Fibroblast of the aortic adventitia (primary cell): ENCODE measurements around the gene CORO2B. TPM values are rescaled to one million over a fixed set of nuclear protein-coding genes. Genes with fewer than 3 reads are reported as not detected.

Source experiments
- DNase-seq: peaks from one replicate; pipeline ENCODE4 v3.0.0-alpha.2; 2010; ENCODE audit warnings: low read depth
- H3K4me3 ChIP-seq: 2 replicates; pipeline ENCODE4 v1.5.1; 2011; ENCODE audit warnings: low read depth, mild to moderate bottlenecking, control low read depth, low read length, moderate library complexity
- total RNA-seq: library from RNA; depleted of rRNA; stranded (reverse); fragments of >200 nt; gene quantifications from 2 replicates; pipeline ENCODE4 v1.2.3, GENCODE V29; 2012; ENCODE audit warnings: low replicate concordance
- TF ChIP-seq, protein P1 (sequence below): IDR thresholded peaks from 2 replicates; pipeline ENCODE4 v1.5.1; 2011; ENCODE audit warnings: mild to moderate bottlenecking, low read length, control low read depth, inconsistent platforms; ENCODE audit not compliant: insufficient read depth

Gene CORO2B
- total RNA-seq, 1 donor: 23.3 TPM

DNA sequence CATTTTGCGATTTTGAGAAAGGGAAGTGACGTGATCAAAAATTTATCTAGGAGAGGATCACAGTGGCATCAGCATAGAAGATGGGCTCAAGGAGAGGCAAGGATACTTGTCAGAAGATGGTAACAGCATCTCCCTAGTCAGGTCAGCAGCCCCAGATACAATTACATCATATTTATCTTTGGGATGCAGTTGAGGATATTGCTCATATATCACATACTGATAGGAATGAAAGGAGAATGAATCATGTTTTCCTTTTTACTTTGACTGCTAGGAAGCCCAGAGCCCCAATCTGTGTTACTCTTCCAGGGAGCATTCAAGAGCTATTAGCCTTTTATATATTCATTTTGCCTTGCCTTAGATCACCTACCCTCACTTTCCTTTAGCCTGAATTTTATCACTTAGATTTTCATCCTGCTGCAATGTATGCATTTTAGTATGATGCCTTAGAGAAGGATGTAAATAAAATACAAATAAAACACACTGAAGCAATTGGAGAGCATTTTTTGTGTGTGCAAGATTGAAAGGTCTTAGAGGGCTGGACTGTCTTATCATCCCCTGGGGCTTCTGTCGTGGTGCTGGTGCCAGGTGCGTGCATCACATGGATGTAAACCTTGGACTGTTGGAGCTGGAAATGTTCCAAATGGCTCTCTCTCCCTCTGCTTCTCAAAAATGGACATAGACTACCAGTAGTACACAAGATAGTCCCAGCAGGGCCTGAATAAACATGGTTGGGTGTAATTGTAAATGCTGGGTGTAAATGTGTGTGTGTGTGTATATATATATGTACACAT lies 40.3 kb downstream of the CORO2B start:
- no peak overlapping the region for H3K4me3 ChIP-seq
- TF ChIP-seq, protein P1, sequence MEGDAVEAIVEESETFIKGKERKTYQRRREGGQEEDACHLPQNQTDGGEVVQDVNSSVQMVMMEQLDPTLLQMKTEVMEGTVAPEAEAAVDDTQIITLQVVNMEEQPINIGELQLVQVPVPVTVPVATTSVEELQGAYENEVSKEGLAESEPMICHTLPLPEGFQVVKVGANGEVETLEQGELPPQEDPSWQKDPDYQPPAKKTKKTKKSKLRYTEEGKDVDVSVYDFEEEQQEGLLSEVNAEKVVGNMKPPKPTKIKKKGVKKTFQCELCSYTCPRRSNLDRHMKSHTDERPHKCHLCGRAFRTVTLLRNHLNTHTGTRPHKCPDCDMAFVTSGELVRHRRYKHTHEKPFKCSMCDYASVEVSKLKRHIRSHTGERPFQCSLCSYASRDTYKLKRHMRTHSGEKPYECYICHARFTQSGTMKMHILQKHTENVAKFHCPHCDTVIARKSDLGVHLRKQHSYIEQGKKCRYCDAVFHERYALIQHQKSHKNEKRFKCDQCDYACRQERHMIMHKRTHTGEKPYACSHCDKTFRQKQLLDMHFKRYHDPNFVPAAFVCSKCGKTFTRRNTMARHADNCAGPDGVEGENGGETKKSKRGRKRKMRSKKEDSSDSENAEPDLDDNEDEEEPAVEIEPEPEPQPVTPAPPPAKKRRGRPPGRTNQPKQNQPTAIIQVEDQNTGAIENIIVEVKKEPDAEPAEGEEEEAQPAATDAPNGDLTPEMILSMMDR: no peak
- DNase-seq: peak; percentile 82

DNA sequence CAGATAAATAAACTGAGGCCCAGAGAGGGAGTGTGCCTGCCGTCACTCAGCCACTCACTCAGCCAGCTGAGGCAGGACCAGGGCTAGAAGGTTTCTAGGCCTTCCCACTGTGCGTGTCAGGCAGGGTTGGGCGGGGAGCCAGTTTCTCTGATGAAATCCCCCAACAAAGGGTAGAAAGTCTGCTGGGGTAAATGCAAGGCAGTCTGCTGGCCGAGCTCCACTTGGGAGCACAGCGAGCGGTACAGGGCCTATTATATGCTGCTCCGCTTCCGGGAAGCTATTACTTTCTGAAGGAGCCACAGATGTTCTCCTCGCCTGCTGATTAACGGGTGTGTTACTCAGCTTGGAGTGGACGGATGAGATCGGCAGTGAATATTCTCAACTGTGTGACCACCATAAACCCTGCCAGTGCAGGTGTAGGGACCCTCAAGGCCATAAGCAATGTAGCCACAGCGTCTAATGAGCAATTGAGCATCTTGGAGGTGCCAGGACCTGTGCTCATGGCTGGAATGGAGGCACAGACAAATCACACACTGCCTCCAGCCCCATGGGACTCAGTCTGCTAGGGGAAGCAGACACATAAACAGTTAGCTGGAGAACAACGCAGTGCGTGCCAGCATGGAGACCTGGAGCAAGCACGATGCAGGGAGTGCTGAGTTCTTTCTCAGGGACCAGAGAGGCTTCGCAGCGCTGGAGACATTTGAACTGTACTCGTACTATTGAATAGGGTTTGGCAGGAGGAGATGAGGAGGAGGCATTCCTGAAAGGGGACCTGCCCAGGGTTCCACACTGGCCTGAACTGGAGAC lies 42.1 kb downstream of the CORO2B start:
- TF ChIP-seq, protein P1: no peak
- H3K4me3 ChIP-seq: peak overlapping the region; percentile 20
- DNase-seq: peak; percentile 99

DNA sequence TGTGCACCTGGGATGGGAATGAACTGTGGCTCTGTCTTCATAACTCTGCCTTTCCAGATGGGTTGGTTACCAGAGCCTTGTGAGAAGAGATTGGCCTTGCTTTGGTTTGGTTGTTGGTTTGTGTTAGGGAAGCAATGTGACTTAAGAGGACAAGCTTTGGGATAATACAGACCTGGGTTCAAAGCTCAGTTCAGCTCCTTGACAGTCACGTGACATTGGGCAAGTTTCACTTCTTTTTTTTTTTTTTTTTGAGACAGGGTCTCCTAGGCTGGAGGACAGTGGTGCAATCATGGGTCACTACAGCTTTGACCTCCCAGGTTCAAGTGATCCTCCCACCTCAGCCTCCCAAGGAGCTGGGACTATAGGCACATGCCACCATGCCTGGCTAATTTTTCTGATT lies 42.7 kb downstream of the CORO2B start:
- TF ChIP-seq, protein P1: no peak
- no peak overlapping the region for H3K4me3 ChIP-seq
- no peak for DNase-seq

DNA sequence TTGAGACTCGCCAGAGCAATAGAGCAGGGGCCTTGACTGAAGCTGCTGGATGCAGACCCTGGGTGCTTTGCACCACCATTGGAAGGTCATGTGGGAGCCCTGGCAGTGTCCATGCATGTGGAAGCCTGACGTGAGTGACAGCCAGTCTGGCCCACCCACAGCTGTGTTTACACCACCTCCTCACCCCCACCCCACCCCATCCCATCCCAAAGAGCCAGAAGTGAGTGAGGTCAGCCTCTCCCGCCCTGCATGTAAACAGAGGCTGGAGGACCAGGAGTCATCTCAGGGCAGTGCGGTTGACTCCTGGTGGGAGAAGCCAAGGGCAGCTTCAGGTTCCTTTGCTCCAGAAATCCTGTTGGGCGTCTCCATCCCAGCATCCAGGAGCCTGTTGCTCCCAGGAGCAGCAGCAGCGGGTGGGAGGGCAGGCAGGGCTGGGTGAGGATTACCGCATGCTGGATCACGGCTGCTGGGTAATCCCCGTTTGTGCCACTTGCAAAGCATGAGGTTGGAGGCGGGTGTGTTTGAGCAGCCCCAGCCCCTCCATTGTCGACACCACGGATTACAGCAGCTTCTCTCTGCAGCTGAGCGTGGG lies 44.6 kb downstream of the CORO2B start:
- no peak overlapping the region for H3K4me3 ChIP-seq
- TF ChIP-seq, protein P1: no peak
- DNase-seq: peak; percentile 64

DNA sequence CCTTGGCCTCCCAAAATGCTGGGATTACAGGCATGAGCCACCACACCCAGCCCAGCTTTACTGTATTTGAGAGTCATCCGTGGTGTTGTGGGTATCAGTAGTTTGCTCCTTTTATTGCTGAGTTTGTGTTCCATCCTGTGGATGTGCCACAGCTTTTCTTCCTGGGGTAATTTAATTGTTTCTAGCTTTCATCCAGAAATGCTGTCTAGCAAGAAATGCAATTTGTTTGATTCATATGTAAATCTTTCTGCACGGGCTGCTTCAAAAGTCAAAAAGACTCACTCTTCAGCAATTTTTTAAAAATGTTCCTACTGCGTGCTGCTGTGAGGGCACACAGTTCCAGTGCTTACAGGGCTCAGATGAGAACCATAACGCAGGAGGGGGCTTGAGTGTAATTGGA lies 47.1 kb downstream of the CORO2B start:
- H3K4me3 ChIP-seq: no peak overlapping the region
- DNase-seq: no peak
- TF ChIP-seq, protein P1: no peak

DNA sequence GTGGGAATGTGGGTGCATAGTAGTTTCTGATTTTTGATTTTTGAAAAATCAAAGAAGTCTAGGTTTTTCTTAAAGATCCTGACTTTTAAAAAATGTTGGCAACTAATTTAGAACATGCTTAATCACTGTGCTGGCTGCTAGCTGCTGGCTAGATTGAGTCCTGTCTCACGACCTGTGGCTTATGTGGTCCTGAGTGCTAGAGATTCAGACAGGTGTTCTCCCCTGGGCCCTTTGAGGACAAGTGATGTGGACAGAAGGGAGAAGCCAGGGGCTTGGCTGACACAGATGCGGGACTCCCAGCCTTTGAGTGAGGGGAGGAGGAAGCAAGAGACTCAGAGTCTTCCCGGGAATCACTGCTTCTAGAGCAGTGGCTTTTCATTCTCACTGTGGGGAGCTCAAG lies 47.5 kb downstream of the CORO2B start:
- DNase-seq: no peak
- TF ChIP-seq, protein P1: no peak
- no peak overlapping the region for H3K4me3 ChIP-seq
